ENCODE measurements around the gene BARHL2. TPM values are rescaled to one million over a fixed set of nuclear protein-coding genes. Genes with fewer than 3 reads are reported as not detected.

The BARHL2 gene
- polyA plus RNA-seq, 1 experiment: not detected

DNA sequence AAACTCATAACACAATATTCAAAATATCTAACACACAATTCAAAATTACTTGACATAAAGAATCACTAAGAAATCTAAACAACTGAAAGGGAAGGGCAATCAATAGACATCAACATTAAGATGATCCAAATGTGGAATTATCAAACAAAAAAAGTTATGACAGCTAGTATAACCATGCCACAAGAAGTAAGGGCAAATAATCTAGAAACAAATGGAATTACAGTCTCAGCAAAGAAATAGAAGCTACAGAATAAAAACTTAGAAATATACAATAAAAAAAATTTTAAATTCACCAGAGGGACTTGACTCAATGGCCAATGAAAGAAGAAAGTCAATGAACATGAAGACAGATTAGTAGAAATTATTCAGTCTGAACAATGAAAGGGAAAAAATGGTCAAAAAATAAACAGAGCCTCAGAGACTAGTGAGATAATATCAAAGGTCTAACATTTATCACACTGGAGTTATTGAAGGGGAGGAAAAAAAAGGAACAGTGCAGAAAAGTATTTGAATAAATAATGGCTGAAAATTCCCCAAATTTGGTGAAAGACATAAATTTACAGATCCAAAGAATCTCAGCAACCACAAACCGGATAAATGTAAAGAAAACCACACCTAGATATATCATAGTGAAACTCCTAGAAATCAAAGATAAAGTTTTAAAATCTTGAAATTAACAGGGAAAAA lies 41.8 kb downstream of the BARHL2 start:
- no peaks in the 10 kb centered on the region for H3K9me3 ChIP-seq (ENCODE audit: control insufficient read depth, insufficient read depth, low read length)
- TF ChIP-seq, protein P1, sequence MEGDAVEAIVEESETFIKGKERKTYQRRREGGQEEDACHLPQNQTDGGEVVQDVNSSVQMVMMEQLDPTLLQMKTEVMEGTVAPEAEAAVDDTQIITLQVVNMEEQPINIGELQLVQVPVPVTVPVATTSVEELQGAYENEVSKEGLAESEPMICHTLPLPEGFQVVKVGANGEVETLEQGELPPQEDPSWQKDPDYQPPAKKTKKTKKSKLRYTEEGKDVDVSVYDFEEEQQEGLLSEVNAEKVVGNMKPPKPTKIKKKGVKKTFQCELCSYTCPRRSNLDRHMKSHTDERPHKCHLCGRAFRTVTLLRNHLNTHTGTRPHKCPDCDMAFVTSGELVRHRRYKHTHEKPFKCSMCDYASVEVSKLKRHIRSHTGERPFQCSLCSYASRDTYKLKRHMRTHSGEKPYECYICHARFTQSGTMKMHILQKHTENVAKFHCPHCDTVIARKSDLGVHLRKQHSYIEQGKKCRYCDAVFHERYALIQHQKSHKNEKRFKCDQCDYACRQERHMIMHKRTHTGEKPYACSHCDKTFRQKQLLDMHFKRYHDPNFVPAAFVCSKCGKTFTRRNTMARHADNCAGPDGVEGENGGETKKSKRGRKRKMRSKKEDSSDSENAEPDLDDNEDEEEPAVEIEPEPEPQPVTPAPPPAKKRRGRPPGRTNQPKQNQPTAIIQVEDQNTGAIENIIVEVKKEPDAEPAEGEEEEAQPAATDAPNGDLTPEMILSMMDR (IDR thresholded peaks at IDR 0.05; ENCODE audit: low read depth, low read length): no peak
- H3K27ac ChIP-seq (ENCODE audit: low read depth, low read length): no peak overlapping the region
- H3K27me3 ChIP-seq (ENCODE audit: control insufficient read depth, insufficient read depth, low read length): no peaks in the 10 kb centered on the region
- H3K4me3 ChIP-seq (ENCODE audit: low read depth, low read length): no peak overlapping the region
- DNase-seq (ENCODE audit: low read depth, low spot score): no peak
- POLR2A ChIA-PET: no interaction called here
- CTCF ChIA-PET: no interaction called here

DNA sequence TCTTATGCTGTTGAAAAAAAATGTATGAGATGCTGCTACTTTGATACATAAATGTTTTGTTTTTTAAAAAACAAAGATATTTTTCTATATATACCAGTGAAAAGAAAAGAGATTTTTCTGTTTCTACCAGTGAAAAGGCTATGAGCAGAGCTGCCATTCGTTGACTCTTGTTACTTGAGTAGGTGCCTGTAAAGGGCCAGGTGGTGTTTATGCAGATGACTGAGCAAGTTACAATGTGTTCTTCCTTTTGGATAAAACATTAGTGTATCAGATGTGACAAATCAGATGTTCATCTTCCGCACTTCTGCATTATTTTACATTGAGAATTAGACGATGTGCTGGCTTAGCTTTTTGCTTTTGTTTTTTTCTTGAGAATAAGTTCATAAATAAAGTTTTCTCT lies 45.4 kb downstream of the BARHL2 start:
- no peak overlapping the region for H3K27ac ChIP-seq (ENCODE audit: low read depth, low read length)
- no peaks in the 10 kb centered on the region for H3K27me3 ChIP-seq (ENCODE audit: control insufficient read depth, insufficient read depth, low read length)
- H3K4me3 ChIP-seq (ENCODE audit: low read depth, low read length): no peak overlapping the region
- POLR2A ChIA-PET: no interaction called here
- no peak for DNase-seq (ENCODE audit: low read depth, low spot score)
- TF ChIP-seq, protein P1 (IDR thresholded peaks at IDR 0.05; ENCODE audit: low read depth, low read length): no peak
- CTCF ChIA-PET: no interaction called here
- H3K9me3 ChIP-seq (ENCODE audit: control insufficient read depth, insufficient read depth, low read length): no peaks in the 10 kb centered on the region

DNA sequence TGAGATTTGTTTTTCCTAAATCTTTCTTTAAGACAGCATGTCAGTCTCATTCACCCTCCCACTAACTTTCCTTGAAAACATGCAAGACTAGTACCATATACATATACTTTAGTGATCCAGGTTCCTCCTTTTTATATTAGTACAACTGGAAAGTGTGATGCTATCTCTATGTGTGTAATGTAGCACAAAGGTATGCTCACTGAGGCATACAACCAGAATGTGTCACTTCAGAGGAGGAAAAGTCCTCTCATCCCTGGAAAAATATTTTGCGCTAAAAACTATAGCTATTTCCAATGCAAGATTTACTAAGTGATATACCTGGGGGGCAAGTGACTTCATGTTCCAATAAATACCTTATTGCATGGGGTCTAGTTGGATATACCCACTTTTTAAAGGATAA lies 45.9 kb downstream of the BARHL2 start:
- no peak overlapping the region for H3K27ac ChIP-seq (ENCODE audit: low read depth, low read length)
- no peak for DNase-seq (ENCODE audit: low read depth, low spot score)
- H3K4me3 ChIP-seq (ENCODE audit: low read depth, low read length): no peak overlapping the region
- POLR2A ChIA-PET: no interaction called here
- TF ChIP-seq, protein P1 (IDR thresholded peaks at IDR 0.05; ENCODE audit: low read depth, low read length): no peak
- H3K27me3 ChIP-seq (ENCODE audit: control insufficient read depth, insufficient read depth, low read length): no peaks in the 10 kb centered on the region
- CTCF ChIA-PET: interaction anchor here (0.7 kb wide), 2 partner anchors 181 to 494 kb away, joined by 3 to 5 read pairs; no protein-coding TSS in a partner anchor
- H3K9me3 ChIP-seq (ENCODE audit: control insufficient read depth, insufficient read depth, low read length): no peaks in the 10 kb centered on the region
